Fibroblast of lung (primary cell): ENCODE measurements around the gene CCDC14.

Source experiments
- CTCF ChIP-seq, 2 donors: IDR thresholded peaks in 1 of 2; conservative IDR thresholded peaks in 1 of 2; 1 replicate in 1 of 2; 2 replicates in 1 of 2; pipeline ENCODE4 v1.5.1; 2011 to 2012; ENCODE audit warnings: low read length in 2 of 2, control low read depth in 1 of 2, inconsistent platforms in 1 of 2, low read depth in 1 of 2, mild to moderate bottlenecking in 1 of 2
- EZH2 ChIP-seq: IDR thresholded peaks from 2 replicates; pipeline ENCODE4 v1.5.1; 2012; ENCODE audit warnings: low read length, control low read depth, mild to moderate bottlenecking; ENCODE audit errors: missing control alignments

GRCh38 chr3:123883111-123883510 is 77.9 kb downstream of the CCDC14 start:
- no peak for TF ChIP-seq CTCF (conservative IDR thresholded peaks at IDR 0.05 in 1 of 2, IDR thresholded peaks at IDR 0.05 in 1 of 2; ENCODE audit: low read depth in 1 of 2, low read length in 2 of 2)
- no peak for TF ChIP-seq EZH2
